ENCODE results near the gene TRIM44.
"Not testable (repeated sequence)": the region's sequence is repeated elsewhere in the genome, so short reads cannot be mapped to it uniquely, and the experiment has no call there.

The TRIM44 gene

GRCh38 chr11:35753573-35753972 lies 91.0 kb downstream of the TRIM44 start:
- not testable (repeated sequence) for DNase-seq (ENCODE audit: low spot score)

DNA sequence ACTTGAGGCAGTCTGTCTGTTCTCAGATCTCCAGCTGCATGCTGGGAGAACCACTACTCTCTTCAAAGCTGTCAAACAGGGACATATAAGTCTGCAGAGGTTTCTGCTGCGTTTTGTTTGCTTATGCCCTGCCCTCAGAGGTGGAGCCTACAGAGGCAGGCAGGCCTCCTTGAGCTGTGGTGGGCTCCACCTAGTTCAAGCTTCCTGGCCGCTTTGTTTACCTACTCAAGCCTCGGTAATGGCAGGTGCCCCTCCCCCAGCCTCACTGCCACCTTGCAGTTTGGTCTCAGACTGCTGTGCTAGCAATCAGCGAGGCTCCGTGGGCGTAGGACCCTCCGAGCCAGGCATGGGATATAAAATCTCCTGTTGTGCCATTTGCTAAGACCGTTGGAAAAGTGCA lies 97.4 kb downstream of the TRIM44 start:
- DNase-seq (ENCODE audit: low spot score) = not testable (repeated sequence)

- DNase-seq (ENCODE audit: low spot score) = no peak
Measured at GRCh38 chr11:35761899-35762298, 99.3 kb downstream of the TRIM44 start.

- no peak for DNase-seq (ENCODE audit: low spot score)
Measured at GRCh38 chr11:35763301-35763700, 100.7 kb downstream of the TRIM44 start.

GRCh38 chr11:35763765-35764164 lies 101.2 kb downstream of the TRIM44 start:
- DNase-seq (ENCODE audit: low spot score) = no peak

DNA sequence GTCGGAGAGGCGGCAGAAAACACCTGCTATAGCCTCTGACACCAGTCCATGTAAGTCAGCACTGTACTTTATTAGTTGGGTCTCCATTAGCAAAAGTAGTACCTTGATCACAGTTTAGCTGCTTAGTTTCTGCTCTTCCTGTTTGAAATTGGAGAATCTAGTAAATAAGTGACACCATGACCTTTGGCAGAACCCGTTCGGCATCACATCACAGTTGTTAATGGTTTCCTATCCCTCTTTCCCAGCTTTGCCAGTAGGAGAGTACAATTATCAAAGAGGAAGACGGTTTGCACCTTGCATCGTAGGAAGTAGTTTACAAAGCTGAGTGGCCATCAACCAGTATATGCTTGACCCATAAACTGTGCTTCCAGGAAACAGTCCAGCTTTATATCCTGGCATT lies 101.8 kb downstream of the TRIM44 start:
- no peak for DNase-seq (ENCODE audit: low spot score)

- DNase-seq (ENCODE audit: low spot score) = no peak
Measured at GRCh38 chr11:35765211-35765610, 102.6 kb downstream of the TRIM44 start.

DNA sequence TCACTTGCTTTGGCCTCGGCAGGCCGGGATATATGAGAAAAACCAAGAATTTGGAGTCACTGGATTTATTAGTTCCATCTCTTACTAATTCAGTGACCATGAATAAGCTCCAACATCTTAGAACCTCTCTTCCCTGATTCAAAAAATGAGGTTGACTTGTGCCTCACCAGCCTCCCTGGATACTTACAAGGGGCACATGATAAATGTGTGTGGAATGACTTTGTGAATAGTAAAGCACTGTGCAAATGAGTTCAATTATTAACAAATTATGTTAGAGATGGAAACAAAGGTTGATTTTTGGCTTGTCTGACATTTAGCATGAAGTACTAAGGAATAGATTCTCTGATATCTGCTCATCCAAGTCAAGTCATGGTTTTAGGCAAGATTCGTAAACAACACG lies 104.1 kb downstream of the TRIM44 start:
- no peak for DNase-seq (ENCODE audit: low spot score)

- DNase-seq (ENCODE audit: low spot score) = not testable (repeated sequence)
Measured at GRCh38 chr11:35770425-35770824, 107.8 kb downstream of the TRIM44 start.

DNA sequence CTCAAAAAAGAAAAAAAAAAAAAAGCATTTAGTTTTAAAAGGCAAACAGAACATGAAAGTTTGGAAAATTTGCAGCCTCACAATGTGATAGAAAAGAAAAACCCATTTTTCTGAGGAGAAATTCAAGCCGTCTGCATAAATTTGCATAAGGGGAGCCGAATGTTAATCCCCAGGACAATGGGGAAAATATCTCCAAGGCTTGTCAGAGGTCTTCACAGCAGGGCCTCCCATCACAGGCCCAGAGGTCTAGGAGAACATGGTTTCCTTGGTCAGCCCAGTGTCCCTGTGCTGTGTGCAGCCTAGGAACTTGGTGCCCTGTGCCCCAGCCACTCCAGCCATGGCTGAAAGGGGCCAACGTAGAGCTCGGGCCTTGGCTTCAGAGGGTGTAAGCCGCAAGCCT lies 109.1 kb downstream of the TRIM44 start:
- DNase-seq (ENCODE audit: low spot score) = no peak

DNA sequence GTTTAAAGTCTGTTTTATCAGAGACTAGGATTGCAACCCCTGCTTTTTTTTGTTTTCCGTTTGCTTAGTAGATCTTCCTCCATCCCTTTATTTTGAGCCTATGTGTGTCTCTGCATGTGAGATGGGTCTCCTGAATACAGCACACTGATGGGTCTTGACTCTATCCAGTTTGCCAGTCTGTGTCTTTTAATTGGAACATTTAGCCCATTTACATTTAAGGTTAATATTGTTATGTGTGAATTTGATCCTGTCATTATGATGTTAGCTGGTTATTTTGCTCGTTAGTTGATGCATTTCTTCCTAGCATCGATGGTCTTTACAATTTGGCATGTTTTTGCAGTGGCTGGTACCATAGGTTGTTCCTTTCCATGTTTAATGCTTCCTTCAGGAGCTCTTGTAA lies 114.7 kb downstream of the TRIM44 start:
- not testable (repeated sequence) for DNase-seq (ENCODE audit: low spot score)

DNA sequence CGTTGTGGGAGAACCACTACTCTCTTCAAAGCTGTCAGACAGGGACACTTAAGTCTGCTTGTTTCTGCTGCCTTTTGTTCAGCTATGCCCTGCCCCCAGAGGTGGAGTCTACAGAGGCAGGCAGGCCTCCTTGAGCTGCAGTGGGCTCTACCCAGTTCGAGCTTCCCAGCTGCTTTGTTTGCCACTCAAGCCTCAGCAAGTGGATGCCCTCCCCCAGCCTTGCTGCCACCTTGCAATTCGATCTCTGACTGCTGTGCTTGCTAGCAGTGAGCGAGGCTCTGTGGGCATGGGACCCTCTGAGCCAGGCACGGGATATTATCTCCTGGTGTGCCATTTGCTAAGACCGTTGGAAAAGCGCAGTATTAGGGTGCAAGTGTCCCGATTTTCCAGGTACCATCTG lies 116.4 kb downstream of the TRIM44 start:
- not testable (repeated sequence) for DNase-seq (ENCODE audit: low spot score)

- DNase-seq (ENCODE audit: low spot score) = no peak
Measured at GRCh38 chr11:35779409-35779808, 116.8 kb downstream of the TRIM44 start.

DNA sequence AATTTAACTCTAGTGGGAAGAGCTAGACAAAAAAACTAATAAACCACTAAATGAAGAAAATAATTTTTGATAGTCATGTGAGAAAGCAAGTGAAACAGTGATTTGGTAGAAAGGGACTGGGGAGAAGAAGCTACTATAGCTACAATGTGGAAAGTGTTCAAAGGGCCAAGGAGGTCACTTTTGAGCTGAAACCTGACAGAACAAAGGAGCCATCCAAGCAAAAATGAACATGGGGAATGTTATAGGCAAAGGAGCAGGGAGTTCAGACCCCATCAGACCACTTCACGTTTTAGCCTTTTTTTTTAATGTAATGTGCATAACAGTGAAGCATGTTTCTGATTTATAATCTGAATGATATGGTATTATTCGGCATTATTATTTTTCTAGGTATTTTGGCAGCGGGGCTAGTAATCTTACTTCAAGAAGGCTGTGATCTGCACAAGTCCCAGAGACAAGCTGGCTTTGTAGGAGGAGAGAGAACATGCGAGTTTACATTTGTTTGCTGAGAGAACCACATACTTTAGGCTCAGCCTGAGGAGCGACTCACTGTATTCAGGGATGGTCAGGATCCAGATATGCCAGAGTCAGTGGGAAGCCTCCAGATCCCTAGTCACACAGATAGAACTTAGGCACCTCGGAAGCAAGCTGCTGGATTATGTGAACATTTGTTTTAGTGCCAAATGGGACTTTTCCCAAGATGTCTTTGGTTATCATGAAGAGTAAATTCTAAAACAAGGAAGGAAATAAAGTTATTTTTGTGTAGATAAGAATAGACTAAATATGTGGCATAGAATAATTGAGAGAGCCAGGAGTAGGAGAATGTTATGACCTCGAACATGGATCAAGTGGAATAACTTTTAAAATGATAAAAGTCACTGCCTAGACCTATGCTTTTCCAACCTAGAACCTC lies 118.6 kb downstream of the TRIM44 start:
- DNase-seq (ENCODE audit: low spot score) = peak; percentile 64

DNA sequence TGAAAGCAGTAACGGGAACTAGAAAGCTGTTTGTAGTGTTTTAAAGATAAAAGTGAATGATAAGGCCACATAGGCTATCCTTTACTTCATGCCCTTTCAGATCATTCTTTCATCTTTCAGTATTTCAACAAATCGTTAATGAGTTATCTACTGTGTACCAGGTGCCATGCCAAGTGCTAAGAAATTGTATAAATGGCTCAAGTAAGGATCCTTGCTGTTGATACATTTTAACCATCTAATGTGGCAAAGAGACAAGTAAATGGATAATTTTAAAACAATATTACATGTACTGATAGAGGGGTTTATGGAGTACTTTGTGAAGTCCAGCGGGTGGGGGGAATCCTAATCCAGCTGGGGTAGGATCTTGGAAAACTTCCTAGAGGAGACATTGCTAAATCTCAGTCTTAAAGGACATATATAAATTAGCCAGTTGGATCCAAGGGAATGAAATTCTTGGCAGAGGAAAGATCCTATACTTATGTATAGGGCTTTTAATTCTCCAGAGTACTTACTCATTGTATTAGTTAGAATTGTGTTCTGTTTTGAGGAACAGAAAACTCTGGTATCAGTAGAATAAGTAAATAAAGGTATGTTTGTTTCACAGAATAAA lies 119.4 kb downstream of the TRIM44 start:
- DNase-seq (ENCODE audit: low spot score) = no peak

GRCh38 chr11:35783809-35784208 lies 121.2 kb downstream of the TRIM44 start:
- no peak for DNase-seq (ENCODE audit: low spot score)

DNA sequence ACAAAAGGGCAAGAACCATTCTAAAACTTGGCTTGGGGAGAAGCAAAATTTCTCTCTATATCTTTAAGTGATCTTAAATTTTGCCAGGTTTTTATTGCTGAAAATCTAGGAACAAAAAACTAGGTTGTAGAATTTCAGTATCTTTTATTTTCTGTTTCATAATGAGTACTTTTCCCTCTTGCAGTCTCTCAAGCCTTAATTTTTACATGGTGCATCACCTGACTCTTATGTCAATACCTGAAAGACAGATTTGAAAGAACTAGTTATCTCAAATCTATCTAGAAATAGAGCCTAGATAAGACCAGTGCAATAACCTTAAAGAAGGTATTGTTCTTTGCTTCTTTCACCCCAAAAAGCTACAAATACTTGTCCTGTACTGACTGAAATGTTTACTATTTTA lies 122.1 kb downstream of the TRIM44 start:
- no peak for DNase-seq (ENCODE audit: low spot score)

GRCh38 chr11:35785287-35786167 lies 123.0 kb downstream of the TRIM44 start:
- peak; percentile 15 for DNase-seq (ENCODE audit: low spot score)

DNA sequence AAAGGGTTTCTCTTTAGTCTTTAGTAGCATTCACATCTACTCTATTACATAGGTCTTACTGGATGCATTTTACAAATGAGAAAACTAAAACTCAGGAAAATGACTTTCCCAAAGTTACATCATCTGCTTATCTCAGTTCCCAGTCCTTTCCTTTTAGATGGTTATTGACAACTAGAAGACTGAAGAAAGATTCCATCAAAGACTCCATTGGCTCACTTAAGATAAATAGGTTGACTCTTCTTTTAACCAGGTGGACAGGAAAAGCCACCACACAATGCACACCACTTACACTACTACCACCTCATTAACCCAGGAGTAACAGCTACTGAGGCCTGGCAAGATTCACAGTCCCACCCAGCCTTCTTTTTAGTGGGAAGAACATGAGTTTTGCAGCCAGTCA lies 123.6 kb downstream of the TRIM44 start:
- no peak for DNase-seq (ENCODE audit: low spot score)

DNA sequence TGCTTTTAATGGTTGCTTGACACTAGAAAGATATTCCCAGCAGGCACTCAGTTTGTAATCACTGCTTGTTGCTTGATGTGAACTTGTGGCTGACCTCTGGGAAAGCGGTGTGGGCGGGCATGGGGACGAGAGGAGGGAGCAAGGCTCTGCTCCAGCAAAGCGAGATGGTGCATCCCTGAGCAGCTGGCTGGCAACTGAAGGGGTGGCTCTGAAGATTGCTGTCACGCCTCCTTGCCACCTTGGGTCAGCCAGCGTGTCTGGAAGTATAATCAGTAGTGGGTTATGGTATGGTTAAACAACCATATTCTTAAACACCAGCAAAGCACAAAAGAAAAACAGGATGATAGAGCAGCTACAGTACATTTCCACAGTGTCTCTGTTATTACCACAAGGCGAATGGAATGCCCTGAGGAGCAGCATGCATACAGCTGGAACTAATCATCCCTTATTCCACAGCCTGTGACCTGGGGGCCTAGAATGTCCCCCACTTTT lies 124.5 kb downstream of the TRIM44 start:
- DNase-seq (ENCODE audit: low spot score) = peak; percentile 66

- DNase-seq (ENCODE audit: low spot score) = peak; percentile 6
Measured at GRCh38 chr11:35787626-35788025, 125.1 kb downstream of the TRIM44 start.

All from GM03348 (cell line).